Iris pigment epithelial cell (primary cell): Measurements from ENCODE around the gene RFC5.
"Not testable (repeated sequence)": the region's sequence is repeated elsewhere in the genome, so short reads cannot be mapped to it uniquely, and the experiment has no call there.

Experiments used
- DNase-seq: peaks from one replicate; pipeline ENCODE4 v3.0.0-alpha.2; 2011; ENCODE audit warnings: low read depth

RFC5 gene

GRCh38 chr12:118052324-118053070, 36.0 kb downstream of the RFC5 start:
- peak; percentile 93 for DNase-seq

- DNase-seq: peak; percentile 30
Observed at GRCh38 chr12:118053071-118053985, 36.8 kb downstream of the RFC5 start.

- peak; percentile 36 for DNase-seq
Observed at GRCh38 chr12:118055144-118055557, 38.6 kb downstream of the RFC5 start.

GRCh38 chr12:118055865-118056773, 39.6 kb downstream of the RFC5 start:
- no peak for DNase-seq

GRCh38 chr12:118058227-118058626, 41.7 kb downstream of the RFC5 start:
- DNase-seq: no peak

- DNase-seq: no peak
Observed at GRCh38 chr12:118058881-118059280, 42.4 kb downstream of the RFC5 start.

GRCh38 chr12:118059341-118060191, 43.1 kb downstream of the RFC5 start:
- peak; percentile 65 for DNase-seq

- DNase-seq: peak; percentile 31
Observed at GRCh38 chr12:118060301-118061010, 44.0 kb downstream of the RFC5 start.

GRCh38 chr12:118061011-118061872, 44.7 kb downstream of the RFC5 start, which contains the start of gene WSB2:
TSS of gene WSB2 (minus strand) at chr12:118061179. CDS start at chr12:118061048, 131 bp downstream.
- DNase-seq: peak; percentile 56

GRCh38 chr12:118061873-118062843, 45.7 kb downstream of the RFC5 start:
- peak; percentile 59 for DNase-seq

GRCh38 chr12:118063576-118064391, 47.3 kb downstream of the RFC5 start:
- DNase-seq: no peak

- DNase-seq: no peak
Observed at GRCh38 chr12:118064608-118065007, 48.1 kb downstream of the RFC5 start.

- no peak for DNase-seq
Observed at GRCh38 chr12:118065380-118065779, 48.9 kb downstream of the RFC5 start.

- DNase-seq: no peak
Observed at GRCh38 chr12:118068445-118068844, 51.9 kb downstream of the RFC5 start.

GRCh38 chr12:118070650-118071049, 54.1 kb downstream of the RFC5 start:
- DNase-seq: no peak

- DNase-seq: no peak
Observed at GRCh38 chr12:118073768-118074167, 57.3 kb downstream of the RFC5 start.

- not testable (repeated sequence) for DNase-seq
Observed at GRCh38 chr12:118081521-118081920, 65.0 kb downstream of the RFC5 start.
